ENCODE data around the gene LRP10. TPM values are rescaled to one million over a fixed set of nuclear protein-coding genes. Genes with fewer than 3 reads are reported as not detected.
"Not testable (repeated sequence)": the region's sequence is repeated elsewhere in the genome, so short reads cannot be mapped to it uniquely, and the experiment has no call there.

The LRP10 gene
- polyA plus RNA-seq, 2 of the 4 experiments (the other 2 are of a cell fraction), result 57.2 to 74.3 TPM

DNA sequence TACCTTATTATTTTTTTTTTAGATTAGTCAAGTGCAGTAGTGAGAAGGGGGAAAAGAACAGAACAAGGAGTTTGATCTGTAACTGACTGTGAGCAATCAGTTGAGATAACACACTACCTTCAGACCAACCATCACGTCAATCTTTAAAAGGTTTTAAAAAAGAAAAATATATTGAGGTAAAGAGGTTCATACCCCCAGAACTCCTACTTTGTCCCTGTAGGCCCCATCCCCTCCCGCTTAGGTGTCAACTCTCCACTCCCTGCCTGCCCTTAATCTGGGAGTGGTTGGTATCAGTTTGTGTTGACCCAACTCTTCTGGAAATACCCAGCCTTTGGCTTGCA lies 19.0 kb upstream of the LRP10 start:
- Histone ChIP-seq H3K4me3 (no peak overlapping the region), H3K4me1 (peaks cover 4% of the 10 kb centered on the region; the same call in 2 of the 3 replicates), H3K9me3 (no peaks in the 10 kb centered on the region), H3K27ac (peak overlapping the region; percentile 91 to 98), H3K4me2 (peak overlapping the region; percentile 98)
- ATAC-seq, result no peak
- FAIRE-seq, result no peak
- 91% methylated on average over 2 of the region's 2 CpGs for WGBS (ENCODE audit: missing lambda C conversion rate)
- TF ChIP-seq FOXS1 (CRISPR knock-in tag; IDR thresholded peaks at IDR 0.05) (no peak), MAFK (IDR thresholded peaks at IDR 0.05; ENCODE audit: partially characterized antibody) (no peak), JUNB (IDR thresholded peaks at IDR 0.05) (no peak), RARB (CRISPR knock-in tag; IDR thresholded peaks at IDR 0.05) (no peak), ESRRA (IDR thresholded peaks at IDR 0.05; ENCODE audit: borderline replicate concordance, low read length) (no peak), HOXA7 (CRISPR knock-in tag; IDR thresholded peaks at IDR 0.05) (no peak), ZFP36 (IDR thresholded peaks at IDR 0.05; ENCODE audit: borderline replicate concordance, partially characterized antibody) (no peak), PHF8 (IDR thresholded peaks at IDR 0.05; ENCODE audit: borderline replicate concordance, low read depth) (no peak), SREBF2 (IDR thresholded peaks at IDR 0.05) (no peak)
- TF ChIP-seq, protein P1, sequence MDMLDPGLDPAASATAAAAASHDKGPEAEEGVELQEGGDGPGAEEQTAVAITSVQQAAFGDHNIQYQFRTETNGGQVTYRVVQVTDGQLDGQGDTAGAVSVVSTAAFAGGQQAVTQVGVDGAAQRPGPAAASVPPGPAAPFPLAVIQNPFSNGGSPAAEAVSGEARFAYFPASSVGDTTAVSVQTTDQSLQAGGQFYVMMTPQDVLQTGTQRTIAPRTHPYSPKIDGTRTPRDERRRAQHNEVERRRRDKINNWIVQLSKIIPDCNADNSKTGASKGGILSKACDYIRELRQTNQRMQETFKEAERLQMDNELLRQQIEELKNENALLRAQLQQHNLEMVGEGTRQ (IDR thresholded peaks at IDR 0.05), result no peak
- ChIA-PET POLR2A (interaction anchor here (1.1 kb wide), 1 partner anchor 29 kb away, joined by 8 read pairs; no protein-coding TSS in a partner anchor), CTCF (interaction anchor here (0.5 to 9.9 kb wide), 69 partner anchors 13 to 474 kb away, joined by 3 to 259 read pairs (median 6); partner anchors contain the start of genes DAD1, LRP10, MMP14 and MRPL52)
- DNase-seq (ENCODE audit: low read depth in 1 of 2, low spot score in 1 of 2), result no peak

DNA sequence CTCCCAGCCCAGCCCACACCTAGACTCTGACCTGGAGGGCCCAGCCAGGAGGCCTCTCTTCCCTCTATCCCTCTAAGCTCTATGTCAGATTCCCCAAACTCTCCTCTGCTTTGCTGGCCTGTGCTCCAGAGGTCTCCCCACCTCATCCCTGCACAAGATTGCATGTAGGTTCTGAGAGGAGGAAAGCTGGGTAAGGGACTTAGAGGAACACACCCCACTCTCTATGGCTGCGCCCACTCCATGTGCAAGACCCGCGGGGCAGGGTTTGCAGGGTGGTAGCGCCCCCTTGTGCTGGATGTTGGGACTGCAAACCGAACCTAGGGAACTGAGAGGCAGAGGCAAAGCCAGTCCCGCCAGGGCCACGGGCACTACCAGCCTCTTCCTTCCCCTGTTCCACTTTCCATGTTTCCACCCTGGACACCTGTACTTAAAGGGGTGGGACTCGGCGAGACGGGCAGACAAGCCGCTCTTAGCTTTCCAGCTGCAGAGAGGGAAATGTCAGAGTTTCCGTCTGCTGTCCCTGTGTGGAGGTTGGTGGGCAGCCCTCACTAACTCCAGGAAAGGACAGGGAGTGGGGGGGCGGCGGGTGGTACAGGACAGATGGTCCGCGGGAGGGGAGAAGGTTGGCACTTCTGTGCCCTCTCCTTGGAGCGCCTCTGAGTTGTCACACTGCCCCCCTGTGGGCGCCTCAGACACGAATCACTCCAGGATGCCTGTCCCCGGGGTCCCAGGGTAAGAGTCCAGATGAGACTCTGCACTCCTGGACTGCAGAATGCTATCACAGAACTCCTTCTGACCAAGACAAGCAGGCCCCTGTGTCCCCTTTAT lies 18.4 kb upstream of the LRP10 start:
- TF ChIP-seq MYC (IDR thresholded peaks at IDR 0.05; ENCODE audit: borderline replicate concordance, low read length) (peak; percentile 56; the same call in 1 of the 2 replicates), SMC3 (IDR thresholded peaks at IDR 0.05) (peak; percentile 92), RAD21 (conservative IDR thresholded peaks at IDR 0.05 in 1 of 2, IDR thresholded peaks at IDR 0.05 in 1 of 2) (peak; percentile 91 to 97), KDM5A (IDR thresholded peaks at IDR 0.05) (peak; percentile 60; the same call in 1 of the 2 replicates), MAX (IDR thresholded peaks at IDR 0.05) (peak; percentile 66), BHLHE40 (IDR thresholded peaks at IDR 0.05; ENCODE audit: low read depth, low read length) (no peak)
- TF ChIP-seq, protein P2, sequence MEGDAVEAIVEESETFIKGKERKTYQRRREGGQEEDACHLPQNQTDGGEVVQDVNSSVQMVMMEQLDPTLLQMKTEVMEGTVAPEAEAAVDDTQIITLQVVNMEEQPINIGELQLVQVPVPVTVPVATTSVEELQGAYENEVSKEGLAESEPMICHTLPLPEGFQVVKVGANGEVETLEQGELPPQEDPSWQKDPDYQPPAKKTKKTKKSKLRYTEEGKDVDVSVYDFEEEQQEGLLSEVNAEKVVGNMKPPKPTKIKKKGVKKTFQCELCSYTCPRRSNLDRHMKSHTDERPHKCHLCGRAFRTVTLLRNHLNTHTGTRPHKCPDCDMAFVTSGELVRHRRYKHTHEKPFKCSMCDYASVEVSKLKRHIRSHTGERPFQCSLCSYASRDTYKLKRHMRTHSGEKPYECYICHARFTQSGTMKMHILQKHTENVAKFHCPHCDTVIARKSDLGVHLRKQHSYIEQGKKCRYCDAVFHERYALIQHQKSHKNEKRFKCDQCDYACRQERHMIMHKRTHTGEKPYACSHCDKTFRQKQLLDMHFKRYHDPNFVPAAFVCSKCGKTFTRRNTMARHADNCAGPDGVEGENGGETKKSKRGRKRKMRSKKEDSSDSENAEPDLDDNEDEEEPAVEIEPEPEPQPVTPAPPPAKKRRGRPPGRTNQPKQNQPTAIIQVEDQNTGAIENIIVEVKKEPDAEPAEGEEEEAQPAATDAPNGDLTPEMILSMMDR (IDR thresholded peaks at IDR 0.05), result peak; percentile 92
- TF ChIP-seq, protein P3, sequence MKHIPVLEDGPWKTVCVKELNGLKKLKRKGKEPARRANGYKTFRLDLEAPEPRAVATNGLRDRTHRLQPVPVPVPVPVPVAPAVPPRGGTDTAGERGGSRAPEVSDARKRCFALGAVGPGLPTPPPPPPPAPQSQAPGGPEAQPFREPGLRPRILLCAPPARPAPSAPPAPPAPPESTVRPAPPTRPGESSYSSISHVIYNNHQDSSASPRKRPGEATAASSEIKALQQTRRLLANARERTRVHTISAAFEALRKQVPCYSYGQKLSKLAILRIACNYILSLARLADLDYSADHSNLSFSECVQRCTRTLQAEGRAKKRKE (CRISPR knock-in tag; IDR thresholded peaks at IDR 0.05; ENCODE audit: low read depth), result no peak
- CTCF ChIA-PET, result interaction anchor here (0.5 to 9.9 kb wide), 78 partner anchors 13 to 1833 kb away, joined by 3 to 259 read pairs (median 5); partner anchors contain the start of genes DAD1, LRP10, MMP14 and MRPL52
- Histone ChIP-seq H3K4me1 (peaks cover 4% of the 10 kb centered on the region; the same call in 2 of the 3 replicates), H3K4me3 (peak overlapping the region; percentile 57), H3K9me3 (no peaks in the 10 kb centered on the region), H3K4me2 (peak overlapping the region; percentile 98), H3K27ac (peak overlapping the region; percentile 91 to 98)
- WGBS (ENCODE audit: missing lambda C conversion rate), result 2% methylated on average over 16 of the region's 20 CpGs
- FAIRE-seq, result no peak
- ATAC-seq, result peak; percentile 91 to 96
- POLR2A ChIA-PET, result interaction anchor here (0.5 to 1.1 kb wide), 2 partner anchors 29 to 30 kb away, joined by 3 to 8 read pairs; no protein-coding TSS in a partner anchor
- DNase-seq (ENCODE audit: low read depth in 1 of 2, low spot score in 1 of 2), result peak; percentile 70 to 82

DNA sequence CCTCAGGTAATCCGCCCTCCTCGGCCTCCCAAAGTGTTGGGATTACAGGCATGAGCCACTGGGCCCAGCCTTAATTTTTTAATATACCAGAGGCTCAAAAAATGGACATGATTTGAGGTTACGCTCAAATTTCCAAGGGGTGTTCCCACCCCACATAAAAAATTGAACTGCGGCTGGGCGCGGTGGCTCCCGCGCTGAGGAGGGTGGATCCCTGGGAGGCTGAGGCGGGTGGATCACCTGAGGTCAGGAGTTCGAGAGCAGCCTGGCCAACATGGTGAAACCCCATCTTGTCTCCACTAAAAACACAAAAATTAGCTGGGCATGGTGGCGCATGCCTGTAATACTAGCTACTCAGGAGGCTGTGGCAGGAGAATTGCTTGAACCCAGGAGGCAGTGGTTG lies 17.2 kb upstream of the LRP10 start:
- 90% methylated on average over 11 of the region's 11 CpGs for WGBS (ENCODE audit: missing lambda C conversion rate)
- ATAC-seq; H3K27ac ChIP-seq; DNase-seq (ENCODE audit: low read depth in 1 of 2, low spot score in 1 of 2); POLR2A ChIA-PET; FAIRE-seq; H3K9me3 ChIP-seq; H3K4me3 ChIP-seq; H3K4me1 ChIP-seq; H3K4me2 ChIP-seq: not testable (repeated sequence)
- CTCF ChIA-PET, result interaction anchor here (0.6 to 9.9 kb wide), 43 partner anchors 12 to 316 kb away, joined by 3 to 259 read pairs (median 9); partner anchors contain the start of genes DAD1, LRP10, MMP14 and MRPL52

Measured in A549 (cell line).